ENCODE results near the gene SHISA5.

Gene SHISA5

DNA sequence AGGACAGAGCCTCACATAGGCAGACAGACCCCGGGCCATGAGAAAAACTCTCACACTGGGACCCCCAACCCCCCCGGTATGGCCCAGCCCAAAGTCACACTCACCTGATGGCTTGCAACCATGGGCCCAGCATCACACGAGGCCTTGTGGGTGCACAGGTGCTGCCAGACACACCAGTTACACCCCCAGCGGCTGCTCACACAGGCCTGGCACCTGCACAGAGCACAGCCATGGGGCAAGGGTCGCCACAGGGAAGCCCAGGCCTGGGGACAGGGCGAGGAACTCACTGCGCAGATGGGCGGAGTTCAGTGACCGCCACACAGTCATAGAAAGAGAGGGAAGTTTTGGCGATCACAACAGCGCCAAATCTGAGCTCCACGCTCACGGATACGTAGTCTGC lies 83.4 kb downstream of the SHISA5 start:
- Histone ChIP-seq H3K27me3 (ENCODE audit: insufficient read depth, low read length, poor library complexity) (no peaks in the 10 kb centered on the region), H2AFZ (ENCODE audit: low read depth, low read length) (no peak overlapping the region), H3K4me3 (ENCODE audit: low read depth in 1 of 2, low read length in 2 of 2) (no peak overlapping the region), H3K4me1 (ENCODE audit: insufficient read depth, low read length) (no peaks in the 10 kb centered on the region), H3K27ac (ENCODE audit: low read length) (no peak overlapping the region), H3K4me2 (ENCODE audit: insufficient read depth, low read length) (no peak overlapping the region), H3K9me3 (ENCODE audit: insufficient read depth, low read length, severe bottlenecking) (no peaks in the 10 kb centered on the region), H3K9ac (ENCODE audit: low read depth, low read length) (no peak overlapping the region), H3K79me2 (ENCODE audit: insufficient read depth, low read length) (no peaks in the 10 kb centered on the region), H4K20me1 (ENCODE audit: insufficient read depth, low read length) (0 out of 2 replicates have a peak, but pooled peaks cover 4% of the 10 kb centered on the region), H3K36me3 (ENCODE audit: insufficient read depth, low read length) (no peaks in the 10 kb centered on the region)
- ATAC-seq (ENCODE audit: insufficient read depth, low read depth) (no peak), DNase-seq (no peak)
- TF ChIP-seq, protein P1, sequence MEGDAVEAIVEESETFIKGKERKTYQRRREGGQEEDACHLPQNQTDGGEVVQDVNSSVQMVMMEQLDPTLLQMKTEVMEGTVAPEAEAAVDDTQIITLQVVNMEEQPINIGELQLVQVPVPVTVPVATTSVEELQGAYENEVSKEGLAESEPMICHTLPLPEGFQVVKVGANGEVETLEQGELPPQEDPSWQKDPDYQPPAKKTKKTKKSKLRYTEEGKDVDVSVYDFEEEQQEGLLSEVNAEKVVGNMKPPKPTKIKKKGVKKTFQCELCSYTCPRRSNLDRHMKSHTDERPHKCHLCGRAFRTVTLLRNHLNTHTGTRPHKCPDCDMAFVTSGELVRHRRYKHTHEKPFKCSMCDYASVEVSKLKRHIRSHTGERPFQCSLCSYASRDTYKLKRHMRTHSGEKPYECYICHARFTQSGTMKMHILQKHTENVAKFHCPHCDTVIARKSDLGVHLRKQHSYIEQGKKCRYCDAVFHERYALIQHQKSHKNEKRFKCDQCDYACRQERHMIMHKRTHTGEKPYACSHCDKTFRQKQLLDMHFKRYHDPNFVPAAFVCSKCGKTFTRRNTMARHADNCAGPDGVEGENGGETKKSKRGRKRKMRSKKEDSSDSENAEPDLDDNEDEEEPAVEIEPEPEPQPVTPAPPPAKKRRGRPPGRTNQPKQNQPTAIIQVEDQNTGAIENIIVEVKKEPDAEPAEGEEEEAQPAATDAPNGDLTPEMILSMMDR (IDR thresholded peaks at IDR 0.05; ENCODE audit: borderline replicate concordance, extremely low read depth, low read length, poor library complexity, severe bottlenecking): no peak
- no peak for TF ChIP-seq EZH2 (IDR thresholded peaks at IDR 0.05; ENCODE audit: borderline replicate concordance, low read depth, low read length, severe bottlenecking)

DNA sequence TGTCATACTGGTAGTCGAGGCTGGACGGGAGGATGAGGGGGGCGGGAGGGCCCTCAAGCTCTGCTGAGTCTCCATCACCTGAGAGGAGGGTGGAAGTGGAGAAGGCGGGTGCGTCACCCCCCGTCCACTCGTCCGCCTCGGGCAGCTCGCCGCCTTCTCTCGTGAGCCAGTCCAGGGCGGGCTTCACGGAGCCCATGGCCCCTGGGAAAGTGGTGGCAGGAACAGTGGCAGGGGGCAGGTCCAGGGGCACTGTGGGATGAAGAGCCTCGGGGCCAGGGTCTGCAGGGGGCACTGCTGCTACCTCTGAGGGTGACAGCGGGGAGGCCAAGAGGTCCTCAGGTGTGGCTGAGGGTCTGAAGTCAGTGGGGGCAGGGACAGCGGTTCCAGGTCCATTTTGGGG lies 84.4 kb downstream of the SHISA5 start:
- ATAC-seq (ENCODE audit: insufficient read depth, low read depth) (no peak), DNase-seq (no peak)
- Histone ChIP-seq H3K4me2 (ENCODE audit: insufficient read depth, low read length) (no peak overlapping the region), H3K27ac (ENCODE audit: low read length) (no peak overlapping the region), H3K9me3 (ENCODE audit: insufficient read depth, low read length, severe bottlenecking) (no peaks in the 10 kb centered on the region), H3K27me3 (ENCODE audit: insufficient read depth, low read length, poor library complexity) (no peaks in the 10 kb centered on the region), H2AFZ (ENCODE audit: low read depth, low read length) (no peak overlapping the region), H3K79me2 (ENCODE audit: insufficient read depth, low read length) (no peaks in the 10 kb centered on the region), H3K4me1 (ENCODE audit: insufficient read depth, low read length) (no peaks in the 10 kb centered on the region), H3K9ac (ENCODE audit: low read depth, low read length) (no peak overlapping the region), H4K20me1 (ENCODE audit: insufficient read depth, low read length) (0 out of 2 replicates have a peak, but pooled peaks cover 4% of the 10 kb centered on the region), H3K36me3 (ENCODE audit: insufficient read depth, low read length) (no peaks in the 10 kb centered on the region), H3K4me3 (ENCODE audit: low read depth in 1 of 2, low read length in 2 of 2) (no peak overlapping the region)
- TF ChIP-seq, protein P1 (IDR thresholded peaks at IDR 0.05; ENCODE audit: borderline replicate concordance, extremely low read depth, low read length, poor library complexity, severe bottlenecking): no peak
- no peak for TF ChIP-seq EZH2 (IDR thresholded peaks at IDR 0.05; ENCODE audit: borderline replicate concordance, low read depth, low read length, severe bottlenecking)

DNA sequence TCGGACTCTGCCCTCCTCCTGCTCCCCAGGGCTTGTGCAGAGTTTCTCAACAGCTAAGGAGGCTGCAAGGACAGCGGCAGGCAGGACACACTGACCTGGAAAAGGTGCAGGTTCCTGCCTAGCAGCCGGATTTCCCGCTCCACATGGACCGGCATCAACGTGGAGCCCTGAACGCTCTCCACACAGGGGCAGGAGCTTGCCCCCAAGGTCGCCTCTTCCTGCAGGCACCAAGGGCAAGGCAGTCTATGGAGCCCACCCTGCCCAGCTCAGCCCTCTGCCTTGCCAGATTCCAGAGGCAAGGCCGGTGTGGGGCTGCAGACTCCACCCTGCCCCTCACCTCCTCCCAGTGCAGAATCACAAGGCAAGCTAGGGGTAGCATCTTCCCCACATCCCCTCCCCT lies 84.8 kb downstream of the SHISA5 start:
- H3K27me3 ChIP-seq (ENCODE audit: insufficient read depth, low read length, poor library complexity): no peaks in the 10 kb centered on the region
- no peak overlapping the region for H3K27ac ChIP-seq (ENCODE audit: low read length)
- no peaks in the 10 kb centered on the region for H3K4me1 ChIP-seq (ENCODE audit: insufficient read depth, low read length)
- H3K9me3 ChIP-seq (ENCODE audit: insufficient read depth, low read length, severe bottlenecking): no peaks in the 10 kb centered on the region
- DNase-seq (no peak), ATAC-seq (ENCODE audit: insufficient read depth, low read depth) (no peak)
- no peak overlapping the region for H2AFZ ChIP-seq (ENCODE audit: low read depth, low read length)
- H3K4me3 ChIP-seq (ENCODE audit: low read depth in 1 of 2, low read length in 2 of 2): no peak overlapping the region
- 0 out of 2 replicates have a peak, but pooled peaks cover 4% of the 10 kb centered on the region for H4K20me1 ChIP-seq (ENCODE audit: insufficient read depth, low read length)
- no peak overlapping the region for H3K4me2 ChIP-seq (ENCODE audit: insufficient read depth, low read length)
- no peak overlapping the region for H3K9ac ChIP-seq (ENCODE audit: low read depth, low read length)
- TF ChIP-seq EZH2 (IDR thresholded peaks at IDR 0.05; ENCODE audit: borderline replicate concordance, low read depth, low read length, severe bottlenecking): no peak
- TF ChIP-seq, protein P1 (IDR thresholded peaks at IDR 0.05; ENCODE audit: borderline replicate concordance, extremely low read depth, low read length, poor library complexity, severe bottlenecking): no peak
- no peaks in the 10 kb centered on the region for H3K79me2 ChIP-seq (ENCODE audit: insufficient read depth, low read length)
- no peaks in the 10 kb centered on the region for H3K36me3 ChIP-seq (ENCODE audit: insufficient read depth, low read length)

DNA sequence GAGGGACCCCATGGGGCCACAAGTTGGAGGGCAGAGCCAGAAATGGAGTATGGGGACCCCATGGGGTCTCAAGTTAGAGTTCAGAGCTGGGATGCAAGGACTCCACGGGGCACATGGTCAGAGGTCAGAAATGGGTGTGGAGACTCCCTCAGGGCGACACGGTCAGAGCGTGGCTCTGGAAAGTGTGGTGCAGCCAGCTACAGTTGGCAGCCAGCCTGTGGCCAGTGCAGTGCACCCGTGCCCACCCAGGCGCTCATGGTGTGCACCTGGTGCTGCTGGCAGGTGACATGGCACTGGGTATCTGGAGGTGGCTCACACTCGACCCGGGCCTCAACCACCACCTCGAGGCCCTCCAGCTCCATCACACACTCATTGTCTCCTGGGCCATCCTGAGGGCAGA lies 85.3 kb downstream of the SHISA5 start:
- ATAC-seq (ENCODE audit: insufficient read depth, low read depth) (no peak), DNase-seq (no peak)
- Histone ChIP-seq H4K20me1 (ENCODE audit: insufficient read depth, low read length) (0 out of 2 replicates have a peak, but pooled peaks cover 4% of the 10 kb centered on the region), H3K27me3 (ENCODE audit: insufficient read depth, low read length, poor library complexity) (no peaks in the 10 kb centered on the region), H3K4me3 (ENCODE audit: low read depth in 1 of 2, low read length in 2 of 2) (no peak overlapping the region), H3K4me1 (ENCODE audit: insufficient read depth, low read length) (no peaks in the 10 kb centered on the region), H3K4me2 (ENCODE audit: insufficient read depth, low read length) (no peak overlapping the region), H3K36me3 (ENCODE audit: insufficient read depth, low read length) (no peaks in the 10 kb centered on the region), H3K9me3 (ENCODE audit: insufficient read depth, low read length, severe bottlenecking) (no peaks in the 10 kb centered on the region), H2AFZ (ENCODE audit: low read depth, low read length) (no peak overlapping the region), H3K79me2 (ENCODE audit: insufficient read depth, low read length) (no peaks in the 10 kb centered on the region), H3K9ac (ENCODE audit: low read depth, low read length) (no peak overlapping the region), H3K27ac (ENCODE audit: low read length) (no peak overlapping the region)
- TF ChIP-seq, protein P1 (IDR thresholded peaks at IDR 0.05; ENCODE audit: borderline replicate concordance, extremely low read depth, low read length, poor library complexity, severe bottlenecking): no peak
- no peak for TF ChIP-seq EZH2 (IDR thresholded peaks at IDR 0.05; ENCODE audit: borderline replicate concordance, low read depth, low read length, severe bottlenecking)
